H1 (cell line): Measurements from ENCODE around the gene CHST11. TPM values are rescaled to one million over a fixed set of nuclear protein-coding genes. Genes with fewer than 3 reads are reported as not detected.

Source experiments
- CTCF ChIA-PET: fragments of 300-600 bp; sonication (Branson Sonifier 250); formaldehyde crosslinking; loops from one replicate; lab custom pipeline; 2021; ENCODE audit not compliant: partially characterized antibody; lab: Charles Lee
- POLR2A ChIA-PET: fragments of 300-600 bp; sonication (Branson Sonifier 250); formaldehyde crosslinking; loops from one replicate; lab custom pipeline; 2021; ENCODE audit warnings: inconsistent platforms; ENCODE audit not compliant: partially characterized antibody; lab: Charles Lee
- DNase-seq, 2 experiments: peaks; one replicate each; pipeline versions ENCODE4 v3.0.0 to v3.0.0-alpha.2; 2010 to 2022; ENCODE audit warnings: low spot score in 2 of 2, low read depth in 1 of 2, mixed read lengths in 1 of 2
- FAIRE-seq: peaks from 2 replicates; lab custom pipeline; 2011; peaks lifted over from hg19 to GRCh38; lab: Jason Lieb, UNC
- H2AFZ ChIP-seq: 2 replicates; pipeline ENCODE4 v1.8.1; 2012; ENCODE audit warnings: low read length, inconsistent platforms
- H2AK5ac ChIP-seq: 2 replicates; pipeline ENCODE4 v1.6.1; 2013; ENCODE audit warnings: low read depth, low read length
- H2BK120ac ChIP-seq: replicated peaks from 2 replicates; pipeline ENCODE3; 2013; ENCODE audit warnings: low read depth, low read length, inconsistent platforms
- H2BK12ac ChIP-seq: 2 replicates; pipeline ENCODE4 v1.6.1; 2013; ENCODE audit warnings: low read depth, low read length
- H2BK15ac ChIP-seq: 2 replicates; pipeline ENCODE4 v1.6.1; 2013; ENCODE audit warnings: low read length
- H2BK20ac ChIP-seq: 2 replicates; pipeline ENCODE4 v1.6.1; 2013; ENCODE audit warnings: low read length
- H2BK5ac ChIP-seq: 2 replicates; pipeline ENCODE4 v1.6.1; 2013; ENCODE audit warnings: low read depth, low read length
- H3K14ac ChIP-seq: 2 replicates; pipeline ENCODE4 v1.6.1; 2013; ENCODE audit warnings: inconsistent platforms; ENCODE audit not compliant: insufficient read length
- H3K18ac ChIP-seq: 2 replicates; pipeline ENCODE4 v1.6.1; 2013; ENCODE audit warnings: low read length; ENCODE audit errors: extremely low read depth
- H3K23ac ChIP-seq: 2 replicates; pipeline ENCODE4 v1.6.1; 2013; ENCODE audit warnings: inconsistent platforms; ENCODE audit not compliant: insufficient read length
- H3K23me2 ChIP-seq: 2 replicates; pipeline ENCODE4 v1.6.1; 2013; ENCODE audit warnings: low read depth, low read length
- H3K27ac ChIP-seq: 2 replicates; pipeline ENCODE4 v1.6.1; 2011; ENCODE audit warnings: low read depth, low read length, inconsistent platforms
- H3K27me3 ChIP-seq, 4 experiments: replicated peaks in 1 of 4; 1 replicate in 1 of 4; 2 replicates in 3 of 4; pipeline versions ENCODE4 v1.6.1 to v1.8.1; 2011 to 2013; ENCODE audit warnings: low read length in 3 of 4, mild to moderate bottlenecking in 3 of 4, inconsistent platforms in 2 of 4, mixed read lengths in 2 of 4, moderate library complexity in 1 of 4; ENCODE audit not compliant: control insufficient read depth in 3 of 4, insufficient read depth in 3 of 4; ENCODE audit errors: extremely low read depth in 1 of 4
- H3K36me3 ChIP-seq, 4 experiments: 2 replicates each; pipeline versions ENCODE4 v1.6.1 to v1.8.1; 2011 to 2013; ENCODE audit warnings: mild to moderate bottlenecking in 4 of 4, low read length in 3 of 4, moderate library complexity in 2 of 4, control low read depth in 1 of 4, inconsistent platforms in 1 of 4; ENCODE audit not compliant: insufficient read depth in 4 of 4, control insufficient read depth in 2 of 4
- H3K4ac ChIP-seq: replicated peaks from 2 replicates; pipeline ENCODE3; 2013; ENCODE audit warnings: low read length, low read depth, mixed read lengths, inconsistent platforms; ENCODE audit not compliant: insufficient read length
- H3K4me1 ChIP-seq, 4 experiments: replicated peaks in 1 of 4; 1 replicate in 1 of 4; 2 replicates in 3 of 4; pipeline versions ENCODE4 v1.6.1 to v1.8.1; 2011 to 2013; ENCODE audit warnings: low read length in 3 of 4, inconsistent platforms in 2 of 4, mixed read lengths in 1 of 4; ENCODE audit not compliant: insufficient read depth in 4 of 4, control insufficient read depth in 3 of 4
- H3K4me2 ChIP-seq, 2 experiments: 2 replicates each; pipeline versions ENCODE4 v1.6.1 to v1.8.1; 2011 to 2013; ENCODE audit warnings: low read depth in 2 of 2, low read length in 2 of 2, control low read depth in 1 of 2, inconsistent platforms in 1 of 2, mild to moderate bottlenecking in 1 of 2; ENCODE audit not compliant: insufficient read depth in 1 of 2
- H3K4me3 ChIP-seq, 4 experiments: fragments of 200-600, 300-600 bp in 1 of 4; sonication (generic), shearing (Covaris generic), sonication (Bioruptor Twin) in 1 of 4; 2 replicates each; pipeline versions ENCODE4 v1.5.1 to v1.8.1; 2011 to 2016; ENCODE audit warnings: low read length in 4 of 4, low read depth in 3 of 4, control low read depth in 2 of 4, inconsistent platforms in 2 of 4, mild to moderate bottlenecking in 2 of 4, mixed read lengths in 1 of 4, moderate library complexity in 1 of 4; ENCODE audit not compliant: insufficient read depth in 2 of 4; ENCODE audit errors: extremely low read depth in 1 of 4
- H3K56ac ChIP-seq: replicated peaks from 2 replicates; pipeline ENCODE3; 2013; ENCODE audit warnings: low read depth, mild to moderate bottlenecking, mixed read lengths, low read length, inconsistent platforms; ENCODE audit not compliant: insufficient read length
- H3K79me1 ChIP-seq: 2 replicates; pipeline ENCODE4 v1.6.1; 2013; ENCODE audit warnings: low read depth, low read length, control low read depth
- H3K79me2 ChIP-seq, 2 experiments: 2 replicates each; pipeline versions ENCODE4 v1.6.1 to v1.8.1; 2012 to 2013; ENCODE audit warnings: low read length in 2 of 2, mild to moderate bottlenecking in 2 of 2, inconsistent platforms in 1 of 2; ENCODE audit not compliant: insufficient read depth in 2 of 2, control insufficient read depth in 1 of 2
- H3K9ac ChIP-seq, 4 experiments: replicated peaks in 1 of 4; 1 replicate in 1 of 4; 2 replicates in 3 of 4; pipeline versions ENCODE4 v1.6.1 to v1.8.1; 2011 to 2013; ENCODE audit warnings: low read depth in 3 of 4, low read length in 3 of 4, control low read depth in 2 of 4, mild to moderate bottlenecking in 2 of 4, moderate library complexity in 2 of 4, inconsistent platforms in 1 of 4; ENCODE audit errors: extremely low read depth in 1 of 4
- H3K9me3 ChIP-seq, 2 experiments: 2 replicates each; pipeline versions ENCODE4 v1.6.1 to v1.8.1; 2012 to 2013; ENCODE audit warnings: mild to moderate bottlenecking in 2 of 2, moderate library complexity in 2 of 2, control low read depth in 1 of 2, inconsistent platforms in 1 of 2, low read depth in 1 of 2, low read length in 1 of 2, mixed read lengths in 1 of 2; ENCODE audit not compliant: insufficient read depth in 2 of 2
- H4K20me1 ChIP-seq, 2 experiments: replicated peaks in 1 of 2; 2 replicates each; pipeline versions ENCODE3 to v1.8.1; 2011 to 2013; ENCODE audit warnings: inconsistent platforms in 2 of 2, low read length in 2 of 2, mild to moderate bottlenecking in 1 of 2; ENCODE audit not compliant: insufficient read depth in 2 of 2, control insufficient read depth in 1 of 2
- H4K5ac ChIP-seq: 2 replicates; pipeline ENCODE4 v1.6.1; 2013; ENCODE audit warnings: low read length, low read depth, mixed read lengths, inconsistent platforms; ENCODE audit not compliant: insufficient read length
- H4K8ac ChIP-seq: 2 replicates; pipeline ENCODE4 v1.8.0; 2013; ENCODE audit warnings: mild to moderate bottlenecking, moderate library complexity, low read length, inconsistent platforms; ENCODE audit not compliant: insufficient read depth; ENCODE audit errors: extremely low read depth
- H4K91ac ChIP-seq: replicated peaks from 2 replicates; pipeline ENCODE3; 2013; ENCODE audit warnings: low read length, mixed read lengths, inconsistent platforms; ENCODE audit not compliant: insufficient read length
- ATF3 ChIP-seq: IDR thresholded peaks from 2 replicates; pipeline ENCODE4 v1.6.1; 2011; ENCODE audit warnings: low read depth, mild to moderate bottlenecking, low read length; ENCODE audit not compliant: insufficient read depth
- GABPA ChIP-seq: IDR thresholded peaks from 2 replicates; pipeline ENCODE4 v1.6.1; 2011; ENCODE audit warnings: mild to moderate bottlenecking, low read length, moderate library complexity, borderline replicate concordance; ENCODE audit not compliant: insufficient read depth
- HDAC2 ChIP-seq, 2 experiments: fragments of 300-600 bp in 1 of 2; sonication (generic) in 1 of 2; IDR thresholded peaks; 2 replicates each; pipeline ENCODE4 v1.6.1; 2011 to 2012; ENCODE audit warnings: low read depth in 2 of 2, low read length in 2 of 2, mild to moderate bottlenecking in 2 of 2, moderate library complexity in 2 of 2, borderline replicate concordance in 1 of 2, inconsistent platforms in 1 of 2
- MAFK ChIP-seq: IDR thresholded peaks from 2 replicates; pipeline ENCODE4 v1.6.1; 2012; ENCODE audit warnings: low read depth, mild to moderate bottlenecking, improper control_type of control experiment, low read length
- NANOG ChIP-seq: IDR thresholded peaks from 2 replicates; pipeline ENCODE4 v1.6.1; 2011; ENCODE audit warnings: low read length, low read depth, mild to moderate bottlenecking, inconsistent platforms; ENCODE audit not compliant: insufficient read depth, poor library complexity, severe bottlenecking
- NRF1 ChIP-seq: IDR thresholded peaks from 2 replicates; pipeline ENCODE4 v1.6.1; 2011; ENCODE audit warnings: mild to moderate bottlenecking, low read depth, low read length, improper control_type of control experiment
- PHF8 ChIP-seq: fragments of 200-600 bp; sonication (generic); conservative IDR thresholded peaks from 2 replicates; pipeline ENCODE4 v1.7.1; 2012; ENCODE audit warnings: low read depth, mild to moderate bottlenecking, inconsistent platforms, low read length, moderate library complexity
- POLR2AphosphoS5 ChIP-seq: IDR thresholded peaks from 2 replicates; pipeline ENCODE4 v1.6.1; 2011; ENCODE audit warnings: low read depth, low read length
- RAD21 ChIP-seq, 2 experiments: IDR thresholded peaks in 1 of 2; conservative IDR thresholded peaks in 1 of 2; 2 replicates each; pipeline ENCODE4 v1.6.1; 2011; ENCODE audit warnings: low read depth in 2 of 2, low read length in 2 of 2, improper control_type of control experiment in 1 of 2, inconsistent platforms in 1 of 2, mild to moderate bottlenecking in 1 of 2, moderate library complexity in 1 of 2
- TBP ChIP-seq: IDR thresholded peaks from 2 replicates; pipeline ENCODE4 v1.6.1; 2011; ENCODE audit warnings: low read depth, low read length, improper control_type of control experiment
- USF2 ChIP-seq: IDR thresholded peaks from 2 replicates; pipeline ENCODE4 v1.6.1; 2011; ENCODE audit warnings: low read length, improper control_type of control experiment
- WGBS, 2 experiments: shearing (Covaris generic) in 1 of 2; methylation state at CpG; one replicate each; pipeline versions ENCODE4 v1.1.6 to v1.1.7; 2013 to 2015; ENCODE audit warnings: low lambda C conversion rate in 2 of 2, mixed read lengths in 2 of 2, inconsistent platforms in 1 of 2, low coverage in 1 of 2, missing lambda C conversion rate in 1 of 2; ENCODE audit not compliant: insufficient replicate concordance in 2 of 2, insufficient coverage in 1 of 2, insufficient read length in 1 of 2; ENCODE audit errors: extremely low coverage in 1 of 2, missing lambda C conversion rate in 1 of 2; 5-methylcytosine and 5-hydroxymethylcytosine counted together
- polyA plus RNA-seq, 7 experiments: library from polyadenylated mRNA; depleted of rRNA in 3 of 7; stranded (reverse) in 5 of 7; unstranded in 2 of 7; fragments of >200 nt in 5 of 7; fragments of 200-250 nt in 2 of 7; gene quantifications; 1 replicate in 5 of 7; 2 replicates in 1 of 7; 4 replicates in 1 of 7; pipeline versions ENCODE4 v1.2.1 to v1.2.3, GENCODE V29; 2011 to 2013; ENCODE audit warnings: missing spikeins in 2 of 7, mixed read lengths in 2 of 7
- total RNA-seq: library from RNA; stranded (reverse); fragmentation: NEBNext Ultra II Directional; extraction: Animal tissue kit (Norgen Biotek cat#: 25700); gene quantifications from 2 replicates; pipeline ENCODE4 v1.2.1, GENCODE V29; 2021

The CHST11 gene
- total and polyA plus RNA-seq, 2 of the 8 experiments (the other 6 are each of a cell fraction or from before 2014, with no cell fraction given): 14.4 to 20.8 TPM

GRCh38 chr12:104793968-104794367 is 337.2 kb downstream of the CHST11 start:
- POLR2A ChIA-PET: no interaction called here
- Histone ChIP-seq H3K9ac (no peak overlapping the region), H4K20me1 (no peaks in the 10 kb centered on the region), H2BK12ac (no peak overlapping the region), H3K36me3 (no peaks in the 10 kb centered on the region), H3K23ac (no peak overlapping the region), H3K56ac (no peak overlapping the region), H3K79me1 (no peaks in the 10 kb centered on the region), H3K4me3 (no peak overlapping the region), H3K14ac (no peak overlapping the region), H3K4me2 (no peak overlapping the region), H4K5ac (no peak overlapping the region), H2AFZ (no peak overlapping the region), H2BK20ac (no peak overlapping the region), H4K91ac (no peak overlapping the region), H2AK5ac (no peak overlapping the region), H4K8ac (no peak overlapping the region), H3K79me2 (no peaks in the 10 kb centered on the region), H3K4ac (no peak overlapping the region), H3K27ac (no peak overlapping the region), H2BK120ac (no peak overlapping the region), H2BK15ac (no peak overlapping the region), H3K18ac (no peak overlapping the region), H2BK5ac (no peak overlapping the region), H3K27me3 (no peaks in the 10 kb centered on the region), H3K9me3 (no peaks in the 10 kb centered on the region), H3K23me2 (no peaks in the 10 kb centered on the region), H3K4me1 (peaks cover 0 to 6% (median 3%) of the 10 kb centered on the region in 4 experiments; a peak in 4 of 7 replicates)
- FAIRE-seq: no peak
- CTCF ChIA-PET: interaction anchor here (1.0 to 2.1 kb wide), 3 partner anchors 14 to 412 kb away, joined by 3 to 6 read pairs (median 4); no protein-coding TSS in a partner anchor
- 94% methylated on average over 1 of the region's 1 CpG; no CpG with 5 or more reads in 1 of the 2 experiments for WGBS, 2 experiments
- no peak for DNase-seq
- TF ChIP-seq NANOG (no peak), MAFK (no peak), HDAC2 (IDR thresholded peaks at IDR 0.05; ENCODE audit: borderline replicate concordance in 1 of 2, low read depth in 2 of 2, low read length in 2 of 2) (no peak), RAD21 (IDR thresholded peaks at IDR 0.05 in 1 of 2, conservative IDR thresholded peaks at IDR 0.05 in 1 of 2; ENCODE audit: low read depth in 2 of 2, low read length in 2 of 2) (no peak), POLR2AphosphoS5 (no peak), ATF3 (no peak), TBP (no peak), GABPA (no peak), USF2 (no peak), PHF8 (no peak), NRF1 (no peak)
